A549 (cell line): ENCODE measurements around the gene PTPRA.

ENCODE experiments used
- HDAC2 ChIP-seq: fragments of 200-600 bp; sonication (generic); IDR thresholded peaks from 2 replicates; pipeline ENCODE4 v1.6.1; 2016
- POLR2A ChIP-seq: IDR thresholded peaks from 2 replicates; pipeline ENCODE4 v1.6.1; 2012; ENCODE audit warnings: mild to moderate bottlenecking, low read length
- POLR2AphosphoS2 ChIP-seq: conservative IDR thresholded peaks from 2 replicates; pipeline ENCODE4 v1.6.1; 2012; ENCODE audit warnings: low read length, improper control_type of control experiment, inconsistent platforms

DNA sequence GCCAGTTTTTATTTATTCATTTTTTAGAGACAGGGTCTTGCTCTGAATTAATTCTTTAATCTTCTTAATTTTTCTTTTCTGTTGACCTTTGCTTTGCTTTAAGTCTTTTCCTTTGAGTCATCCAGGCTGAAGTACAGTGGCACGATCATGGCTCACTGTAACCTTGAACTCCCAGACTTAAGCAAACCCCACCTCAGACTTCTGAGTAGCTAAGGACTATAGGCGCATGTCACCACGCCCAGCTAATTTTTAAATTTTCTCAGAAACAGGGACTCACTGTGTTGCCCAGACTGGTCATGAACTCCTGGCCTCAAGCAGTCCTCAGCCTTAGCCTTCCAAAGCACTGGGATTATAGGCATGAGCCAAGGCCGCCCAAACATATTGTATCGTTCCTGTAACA, 98.8 kb downstream of the PTPRA start:
- no peak for TF ChIP-seq HDAC2
- TF ChIP-seq POLR2AphosphoS2, result no peak
- TF ChIP-seq POLR2A, result no peak
